GDM1 (cell line): Measurements from ENCODE around the gene DIAPH2.

Experiments
- DNase-seq: peaks from one replicate; lab custom pipeline; 2025; lab: John Stamatoyannopoulos, UW

Gene DIAPH2

DNA sequence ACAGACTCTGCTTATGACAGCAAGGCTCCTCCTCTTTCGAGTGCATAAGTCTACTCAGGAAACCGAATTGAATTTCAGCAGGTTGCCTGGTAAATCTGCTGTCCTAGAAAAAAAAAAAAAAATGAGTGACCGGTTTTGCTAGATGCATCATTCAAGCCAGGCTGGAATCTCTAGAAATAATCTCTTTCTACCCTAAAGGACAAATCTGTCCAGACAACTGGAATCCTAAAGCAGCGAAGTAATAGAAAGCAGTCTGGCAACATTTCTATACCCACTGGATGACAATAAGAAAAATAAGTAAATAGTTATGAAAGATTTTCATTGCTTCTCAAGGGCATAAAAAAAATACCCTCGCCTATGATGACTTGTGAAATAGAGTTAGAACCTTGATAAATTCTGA is 902.5 kb downstream of the DIAPH2 start:
- DNase-seq: no peak

DNA sequence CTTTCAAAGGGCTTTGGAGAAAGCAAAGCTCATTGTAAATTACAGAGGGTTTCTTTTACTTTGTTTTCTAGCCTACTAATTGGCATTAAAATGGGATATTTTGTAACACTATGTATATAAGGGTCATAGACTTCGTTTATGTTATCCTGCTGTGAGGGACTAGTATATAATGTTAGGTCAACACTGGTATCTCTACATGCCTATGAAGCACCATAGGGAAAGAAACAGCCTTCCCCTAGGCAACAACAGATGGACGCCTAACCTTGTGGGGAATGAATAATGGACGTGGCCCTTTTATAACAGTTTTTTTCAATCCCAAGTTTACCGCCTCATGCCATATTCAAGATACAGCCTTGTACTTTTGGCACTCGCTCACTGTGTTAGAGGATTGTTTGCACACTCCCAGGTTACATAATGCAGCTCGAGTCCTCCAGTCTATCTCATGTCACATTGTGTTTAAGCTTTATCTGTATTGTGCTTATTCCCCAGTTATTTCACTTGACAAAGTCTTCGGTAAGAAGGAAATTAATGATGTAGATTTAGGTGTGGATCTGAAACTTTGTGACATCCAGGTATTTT is 910.1 kb downstream of the DIAPH2 start:
- no peak for DNase-seq

DNA sequence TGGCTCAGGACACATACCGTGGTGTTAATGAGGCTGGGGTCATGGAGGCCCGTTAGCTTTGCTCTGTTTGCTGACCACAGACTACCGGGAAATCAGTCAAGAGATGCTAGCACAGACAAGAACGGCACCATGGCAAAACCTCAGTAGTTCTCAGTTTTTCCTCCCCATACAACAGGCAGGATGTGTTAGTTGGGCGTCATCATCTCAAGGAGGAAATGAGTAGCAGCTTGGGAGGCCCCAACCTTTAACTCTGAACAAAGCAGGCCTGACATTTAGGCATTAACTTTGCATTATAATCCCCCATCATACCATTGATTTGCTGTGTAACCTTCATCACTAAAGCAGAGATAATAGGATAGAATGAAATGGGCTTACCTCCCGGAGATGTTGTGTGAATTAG is 913.3 kb downstream of the DIAPH2 start:
- DNase-seq: no peak

DNA sequence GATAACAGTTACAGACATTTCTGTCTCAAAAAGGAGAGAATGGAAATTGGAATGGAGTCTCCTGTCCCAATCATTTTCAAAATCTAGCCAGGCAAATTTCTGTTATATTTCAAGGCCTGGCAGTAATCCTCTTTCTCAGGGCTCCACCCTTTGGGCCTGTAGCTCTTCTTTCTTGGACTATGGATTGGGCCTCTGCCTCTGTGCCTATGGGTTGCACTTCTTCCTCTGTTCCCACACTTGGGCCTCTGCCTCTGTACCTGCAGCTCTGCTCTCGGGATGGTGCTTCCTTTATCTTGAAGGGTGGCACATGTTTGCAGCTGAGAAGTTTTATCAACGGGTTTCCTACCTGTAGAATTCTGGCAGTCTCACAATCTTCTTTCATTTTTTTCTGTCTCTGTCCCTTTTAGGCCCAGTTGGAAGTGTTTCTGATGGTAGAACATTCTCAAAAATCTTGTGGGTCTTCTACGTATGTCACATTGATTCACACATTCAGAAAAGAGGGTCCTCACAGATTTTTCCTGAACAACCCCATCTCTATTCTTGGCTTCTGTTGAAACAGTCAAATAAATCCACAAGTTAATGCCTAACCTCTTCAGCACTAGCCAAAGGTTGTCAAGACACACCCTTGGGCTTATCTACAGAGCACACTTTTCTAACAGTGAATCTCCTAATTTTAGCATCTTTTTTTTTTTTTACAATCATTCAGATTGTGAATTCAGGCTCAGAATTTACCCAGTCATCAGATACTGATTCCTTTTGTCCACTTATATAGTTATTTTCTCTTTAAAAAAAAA is 918.0 kb downstream of the DIAPH2 start:
- no peak for DNase-seq

DNA sequence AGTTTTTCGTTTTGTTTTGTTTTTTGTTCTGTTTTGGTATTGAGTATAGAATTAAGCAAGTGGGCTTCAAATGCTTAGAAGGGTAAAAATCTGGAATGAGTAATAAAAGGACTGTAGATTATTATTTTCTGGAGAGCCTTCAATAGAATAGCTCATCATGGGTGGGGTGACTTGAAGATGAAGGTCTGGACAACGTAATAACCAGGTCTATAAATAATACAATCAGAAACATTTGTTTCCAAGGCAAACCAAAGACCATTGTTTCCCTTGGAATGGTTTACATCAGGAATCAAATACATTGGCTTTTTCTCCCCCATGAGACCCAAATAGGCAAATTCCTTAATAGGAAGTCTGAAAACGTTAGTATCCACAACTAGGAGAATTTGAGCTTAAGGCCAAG is 920.6 kb downstream of the DIAPH2 start:
- DNase-seq: no peak

DNA sequence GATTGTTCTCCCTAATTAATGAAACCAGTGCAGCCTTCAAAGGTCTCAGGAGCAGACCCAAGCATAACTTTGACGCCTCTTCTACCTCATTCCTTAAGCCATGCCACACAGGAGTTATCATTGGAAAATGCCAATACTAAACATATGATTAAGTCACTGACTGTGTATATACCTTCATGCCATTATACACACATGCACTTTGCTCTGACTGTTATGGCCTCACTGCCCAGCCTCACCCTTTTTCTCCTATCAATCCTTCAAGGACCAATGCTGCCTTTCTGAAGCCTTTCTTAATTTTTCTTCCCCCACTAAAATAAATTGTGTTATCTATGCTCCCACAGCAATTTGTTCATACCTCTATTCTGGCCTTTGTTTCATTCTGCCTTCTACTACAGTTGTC is 924.7 kb downstream of the DIAPH2 start:
- no peak for DNase-seq

DNA sequence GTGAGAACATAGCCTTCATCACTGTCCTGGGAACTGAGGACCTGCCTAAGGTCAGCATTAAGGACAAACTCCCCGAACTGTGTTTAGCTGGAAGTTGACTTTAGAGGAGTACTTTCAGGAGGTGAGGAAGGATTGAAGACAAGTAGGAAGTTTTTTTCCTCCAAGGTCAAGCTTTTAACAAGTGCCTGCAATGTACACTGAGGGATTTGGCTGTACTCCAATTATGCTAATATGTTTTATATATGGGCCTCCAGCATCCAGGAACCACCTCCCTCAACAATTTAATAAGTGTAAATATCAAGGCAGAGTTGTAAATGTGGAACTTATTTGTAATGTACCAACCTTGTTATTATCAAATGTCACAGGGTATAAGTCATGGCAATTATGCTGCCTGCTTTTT is 925.3 kb downstream of the DIAPH2 start:
- no peak for DNase-seq

DNA sequence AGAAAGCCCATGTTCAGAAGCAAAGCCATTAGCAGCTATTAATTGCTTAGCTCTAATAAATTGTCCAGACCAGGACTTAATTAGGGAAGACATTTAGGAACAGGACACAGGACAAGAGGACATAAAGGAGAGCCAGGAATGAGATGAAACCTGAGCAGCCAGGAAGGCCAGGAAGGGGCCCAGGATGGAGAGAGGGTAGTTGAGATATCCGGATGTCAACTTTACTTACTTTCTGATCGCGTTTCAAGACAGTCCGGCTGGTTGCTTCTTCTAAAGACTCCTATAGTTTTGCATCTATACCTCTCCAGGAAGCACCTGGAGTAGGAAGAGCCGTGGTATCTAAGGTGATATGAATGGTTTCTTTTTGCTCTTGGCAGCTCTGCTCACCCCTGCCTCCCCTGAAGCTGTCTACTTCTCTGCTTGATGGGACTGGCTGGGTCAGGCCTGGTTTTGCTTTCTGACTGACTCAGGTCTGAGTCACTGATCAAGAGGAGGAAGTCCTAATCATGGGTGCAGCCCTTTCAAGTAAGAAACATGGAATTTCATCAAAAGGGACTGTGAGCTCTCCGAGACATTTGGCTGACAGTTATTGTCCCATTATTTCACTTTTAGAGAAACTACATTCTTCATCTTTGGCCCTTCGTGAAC is 932.4 kb downstream of the DIAPH2 start:
- no peak for DNase-seq

DNA sequence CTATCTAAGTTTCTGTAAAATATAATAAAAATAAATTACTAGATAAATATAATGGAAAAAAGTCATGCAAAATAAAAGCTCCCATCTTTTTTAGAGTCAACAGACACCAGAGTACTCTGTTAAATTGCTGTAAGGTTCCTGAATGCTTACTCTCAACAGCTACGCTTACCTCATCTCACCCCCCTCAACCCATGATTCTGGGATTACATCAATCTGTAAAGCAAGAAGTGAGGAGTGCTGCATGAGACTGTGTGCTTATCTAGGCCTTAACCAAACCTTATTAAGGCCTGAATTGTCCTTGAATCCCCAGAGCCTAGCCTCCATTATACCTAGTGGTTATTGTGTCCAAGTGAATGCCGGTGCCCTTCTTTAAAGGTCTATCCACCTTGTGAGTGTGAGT is 934.9 kb downstream of the DIAPH2 start:
- DNase-seq: no peak

DNA sequence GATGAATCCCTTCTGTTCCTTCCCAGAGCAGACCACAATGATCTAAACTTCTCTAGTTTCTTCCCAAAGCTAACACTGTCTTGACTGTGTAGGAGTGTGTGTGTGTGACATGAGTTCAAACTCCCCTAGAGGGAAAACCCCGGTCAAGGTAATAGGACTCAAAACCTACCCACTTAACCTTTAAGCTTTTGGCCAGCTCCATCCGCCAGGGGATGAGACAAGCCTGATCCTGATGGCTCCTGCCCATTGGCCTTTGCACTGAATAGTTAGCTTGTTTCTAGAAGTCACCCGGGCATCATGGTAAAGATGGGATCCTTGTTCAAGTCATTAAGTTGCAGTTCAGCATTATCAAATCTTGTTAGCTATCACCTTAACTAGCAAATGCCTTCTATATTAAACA is 937.5 kb downstream of the DIAPH2 start:
- no peak for DNase-seq

DNA sequence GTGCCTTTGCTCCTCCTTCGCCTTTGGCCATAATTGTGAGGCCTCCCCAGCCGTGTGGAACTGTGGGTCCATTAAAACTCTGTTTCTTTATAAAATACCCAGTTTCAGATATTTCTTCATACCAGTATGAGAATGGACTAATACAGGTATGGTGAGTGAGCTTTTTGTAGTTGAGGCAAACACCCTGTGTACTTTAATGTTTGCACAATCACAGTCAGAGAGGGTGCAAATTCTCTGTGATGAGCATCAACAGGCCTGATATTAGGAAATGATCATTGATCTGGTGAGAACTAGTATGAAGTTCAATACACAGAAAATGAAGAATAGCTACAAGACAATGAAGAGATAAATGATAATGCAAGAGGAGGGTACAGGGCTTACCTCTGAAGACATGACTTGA is 943.7 kb downstream of the DIAPH2 start:
- DNase-seq: no peak

DNA sequence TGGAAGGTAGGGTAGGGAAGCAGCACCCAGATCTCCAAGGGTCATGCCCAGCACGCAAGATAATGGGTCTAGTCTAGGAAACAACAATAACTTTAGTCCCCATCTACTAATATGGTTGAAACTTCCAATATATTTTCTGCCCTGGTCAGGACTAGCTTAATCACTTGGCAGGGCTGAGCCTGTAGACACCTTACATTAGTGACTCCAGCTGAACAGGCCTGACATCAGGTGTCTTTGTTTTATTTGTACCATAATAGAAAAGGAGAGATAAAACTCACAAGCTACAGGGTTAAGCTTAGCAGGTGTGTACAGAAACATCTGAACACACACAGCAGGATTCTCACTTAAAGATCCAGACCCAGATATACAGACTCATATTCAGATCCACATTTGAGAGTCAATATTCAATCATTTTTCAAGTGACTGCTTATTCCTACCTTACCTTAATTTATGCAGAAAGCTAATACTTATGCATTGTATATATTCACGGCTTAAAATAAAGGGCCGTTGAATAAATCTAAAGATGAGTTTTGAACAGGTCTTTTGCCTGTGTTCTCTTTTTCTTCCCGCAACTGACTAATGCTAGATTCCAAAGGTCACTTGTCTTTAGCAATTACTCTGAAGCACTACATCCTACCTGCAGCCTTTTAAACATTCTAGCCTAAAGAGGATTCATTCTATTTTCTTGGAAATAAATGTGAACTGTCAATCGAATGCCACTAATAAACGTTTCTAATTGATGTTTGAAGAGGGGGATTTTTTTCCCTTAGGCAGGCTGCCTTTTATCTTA is 944.4 kb downstream of the DIAPH2 start:
- DNase-seq: no peak

DNA sequence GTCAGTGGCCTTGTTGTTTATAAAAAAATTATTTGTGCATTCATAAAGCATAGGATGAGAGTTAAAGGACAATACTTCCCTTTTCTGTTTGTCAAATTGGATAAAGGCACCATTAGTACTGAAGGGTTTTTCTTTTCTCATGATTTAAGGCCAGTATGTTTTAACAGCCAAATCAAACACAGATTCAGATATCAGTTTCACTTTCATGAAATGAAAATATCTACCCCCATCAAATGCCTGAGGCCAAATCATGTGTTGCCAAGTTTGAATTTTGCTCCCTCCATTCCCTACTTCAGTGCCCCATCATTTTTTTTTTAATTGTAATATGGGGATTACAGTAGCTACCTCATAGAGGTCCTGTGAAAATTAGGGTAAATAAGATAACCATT is 944.9 kb downstream of the DIAPH2 start:
- no peak for DNase-seq

DNA sequence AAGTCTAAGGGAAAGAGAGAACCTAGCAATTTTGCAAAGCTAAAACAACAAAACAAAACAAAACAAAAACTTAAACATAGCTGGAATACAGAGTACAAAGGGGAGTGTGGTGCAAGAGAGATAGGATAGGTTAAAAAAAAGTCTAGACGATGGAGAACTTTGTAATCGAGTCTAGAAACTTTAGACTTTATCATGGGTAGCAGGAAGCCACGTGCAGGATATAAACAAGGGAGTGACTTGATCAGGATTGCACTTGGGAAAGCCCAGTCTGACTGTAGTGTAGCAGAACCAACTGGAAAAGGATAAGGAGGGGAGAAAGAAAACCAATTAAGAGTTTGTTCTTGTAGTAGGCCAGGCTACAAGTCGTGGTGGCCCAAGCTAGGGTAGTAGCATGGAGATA is 949.2 kb downstream of the DIAPH2 start:
- DNase-seq: no peak

DNA sequence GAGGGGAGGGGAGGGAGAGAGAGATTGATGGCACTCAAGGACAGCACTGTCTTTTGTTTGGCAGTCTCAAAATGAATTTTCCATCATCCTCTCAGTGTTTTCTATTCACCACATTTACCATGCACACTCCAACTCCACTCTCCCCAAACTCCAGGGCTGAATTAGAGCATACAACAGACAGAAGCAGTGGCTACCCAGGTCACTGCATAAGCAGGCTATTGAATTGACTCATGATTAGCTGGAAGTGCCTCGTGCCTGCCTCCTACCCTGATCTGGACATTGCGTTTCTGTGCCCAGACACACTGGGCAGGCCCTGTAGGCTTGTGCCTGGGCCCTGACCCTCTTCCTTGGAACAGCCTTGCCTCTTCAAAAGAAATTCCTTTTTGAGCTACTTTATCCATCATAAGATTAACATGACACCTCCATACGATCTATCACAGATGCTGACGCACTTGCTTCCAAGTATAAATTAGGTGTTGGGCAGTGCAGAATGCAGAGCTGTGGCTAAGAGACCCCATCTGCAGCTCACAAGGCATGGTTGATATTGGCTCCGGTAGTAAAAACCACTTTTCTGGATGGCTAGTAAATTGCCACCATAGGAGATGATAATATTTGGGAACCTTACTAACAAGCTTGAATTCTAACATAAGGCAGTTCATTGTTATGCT is 952.0 kb downstream of the DIAPH2 start:
- no peak for DNase-seq

DNA sequence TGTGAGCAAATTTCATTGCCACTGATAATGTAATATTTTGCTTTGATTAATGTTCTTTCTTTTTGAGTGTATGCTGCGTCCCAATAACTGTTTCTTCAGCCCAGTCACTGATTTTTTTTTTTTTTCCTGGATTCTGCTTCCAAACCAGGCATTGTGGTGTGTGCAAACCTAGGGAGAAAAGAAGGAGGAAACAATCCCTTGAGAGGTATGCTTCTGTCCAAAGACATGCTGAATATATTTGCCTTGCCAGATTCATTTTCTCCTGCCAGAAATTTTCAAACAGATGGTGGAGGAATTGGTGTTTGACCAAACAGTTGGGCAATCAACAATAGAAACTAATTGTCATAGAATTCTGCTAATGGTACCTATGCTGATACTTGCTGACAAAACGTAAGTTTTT is 952.6 kb downstream of the DIAPH2 start:
- DNase-seq: no peak

DNA sequence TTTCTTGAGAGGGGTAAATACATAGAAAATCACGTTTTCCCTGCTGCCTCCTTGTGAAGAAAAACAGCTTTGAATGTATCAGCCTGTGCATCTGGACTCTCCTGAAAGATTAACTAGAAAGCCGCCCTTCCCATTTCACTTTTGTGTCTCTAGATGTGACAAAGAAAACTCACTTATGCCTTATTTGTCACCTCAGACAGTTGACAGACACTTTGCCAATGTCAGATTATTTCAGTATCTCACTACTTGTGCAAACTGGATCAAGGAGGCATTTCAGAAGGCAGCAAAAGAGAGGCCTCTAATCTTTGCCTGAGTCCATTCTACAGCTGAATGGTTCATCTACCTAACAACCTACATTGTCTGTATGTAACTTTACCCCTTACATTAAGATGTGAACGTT is 954.0 kb downstream of the DIAPH2 start:
- no peak for DNase-seq

DNA sequence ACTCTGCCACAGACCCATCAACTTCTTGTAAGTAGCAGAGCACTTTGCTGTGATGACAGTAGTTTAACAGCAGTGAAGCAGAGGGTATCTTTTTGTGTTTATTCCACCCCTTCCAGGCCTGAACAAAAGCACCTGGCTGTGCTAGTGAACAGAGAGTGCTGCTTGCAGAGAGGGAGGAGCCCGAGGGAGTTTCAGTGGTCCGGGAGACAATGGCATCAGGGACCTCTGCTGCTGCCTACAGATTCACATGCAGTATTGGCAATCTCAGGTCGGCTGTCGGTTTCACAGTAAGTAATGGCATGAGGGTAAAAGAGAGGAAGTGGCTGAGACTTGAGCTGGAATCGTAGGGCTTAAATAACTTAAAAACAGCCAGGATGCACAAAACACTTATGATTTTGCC is 954.9 kb downstream of the DIAPH2 start:
- no peak for DNase-seq
